Testis (tissue), 2 donors: ENCODE data around the gene RERE.

ENCODE experiments used
- POLR2A ChIP-seq: fragments of 450-650 bp; IDR thresholded peaks from one replicate; pipeline ENCODE4 v1.6.1; 2017; ENCODE audit warnings: antibody characterized with exemption, mild to moderate bottlenecking, moderate library complexity
- TF ChIP-seq, protein P1 (sequence below), 3 experiments: fragments of 450-650 bp in 2 of 3; fragments of 200-600 bp in 1 of 3; sonication (generic) in 1 of 3; IDR thresholded peaks; one replicate each; pipeline ENCODE4 v1.5.1; 2016 to 2019; ENCODE audit warnings: antibody characterized with exemption in 3 of 3, mild to moderate bottlenecking in 2 of 3, moderate library complexity in 1 of 3

DNA sequence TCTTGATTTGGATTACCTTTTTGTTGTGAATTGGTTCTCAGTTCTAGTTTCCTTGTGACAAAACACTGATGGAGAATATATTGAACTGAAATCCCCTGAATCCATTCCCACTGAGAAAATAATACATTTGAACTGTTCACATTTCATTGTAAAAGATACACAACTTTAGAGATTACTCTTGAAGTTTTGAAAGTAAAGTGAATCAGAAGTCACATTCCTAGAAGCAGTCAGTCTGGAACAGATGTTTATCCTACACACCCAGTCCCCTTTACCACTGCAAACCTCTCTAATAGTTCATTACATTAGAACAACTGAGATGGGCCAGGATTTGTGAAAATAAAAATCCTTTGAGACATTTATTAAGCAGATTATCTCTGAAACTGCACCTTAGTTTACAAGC is 3.4 kb downstream of the RERE start:
- no peak for TF ChIP-seq POLR2A
- TF ChIP-seq, protein P1, sequence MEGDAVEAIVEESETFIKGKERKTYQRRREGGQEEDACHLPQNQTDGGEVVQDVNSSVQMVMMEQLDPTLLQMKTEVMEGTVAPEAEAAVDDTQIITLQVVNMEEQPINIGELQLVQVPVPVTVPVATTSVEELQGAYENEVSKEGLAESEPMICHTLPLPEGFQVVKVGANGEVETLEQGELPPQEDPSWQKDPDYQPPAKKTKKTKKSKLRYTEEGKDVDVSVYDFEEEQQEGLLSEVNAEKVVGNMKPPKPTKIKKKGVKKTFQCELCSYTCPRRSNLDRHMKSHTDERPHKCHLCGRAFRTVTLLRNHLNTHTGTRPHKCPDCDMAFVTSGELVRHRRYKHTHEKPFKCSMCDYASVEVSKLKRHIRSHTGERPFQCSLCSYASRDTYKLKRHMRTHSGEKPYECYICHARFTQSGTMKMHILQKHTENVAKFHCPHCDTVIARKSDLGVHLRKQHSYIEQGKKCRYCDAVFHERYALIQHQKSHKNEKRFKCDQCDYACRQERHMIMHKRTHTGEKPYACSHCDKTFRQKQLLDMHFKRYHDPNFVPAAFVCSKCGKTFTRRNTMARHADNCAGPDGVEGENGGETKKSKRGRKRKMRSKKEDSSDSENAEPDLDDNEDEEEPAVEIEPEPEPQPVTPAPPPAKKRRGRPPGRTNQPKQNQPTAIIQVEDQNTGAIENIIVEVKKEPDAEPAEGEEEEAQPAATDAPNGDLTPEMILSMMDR (IDR thresholded peaks at IDR 0.05): no peak
